Measurements from ENCODE around the gene PECR. TPM values are rescaled to one million over a fixed set of nuclear protein-coding genes. Genes with fewer than 3 reads are reported as not detected.
A peak's percentile ranks its signal among the peaks of the same experiment; 100 is the strongest.
"Not testable (repeated sequence)": the region's sequence is repeated elsewhere in the genome, so short reads cannot be mapped to it uniquely, and the experiment has no call there.

Gene PECR
- total RNA-seq, 2 experiments from 2014 or later = 2.3 to 5.3 TPM

- Histone ChIP-seq H2AFZ (ENCODE audit: low read length) (peak overlapping the region; percentile 77), H3K4me2 (ENCODE audit: low read length) (peak overlapping the region; percentile 87), H3K27ac (ENCODE audit: low read depth, low read length, poor library complexity, severe bottlenecking) (peak overlapping the region; percentile 23), H3K4me3 (ENCODE audit: low read depth, low read length, poor library complexity, severe bottlenecking) (peak overlapping the region; percentile 81), H4K20me1 (ENCODE audit: insufficient read depth, low read length) (no peaks in the 10 kb centered on the region), H3K79me2 (ENCODE audit: insufficient read depth, low read depth, low read length) (peaks cover 16% of the 10 kb centered on the region; the same call in 1 of the 2 replicates), H3K4me1 (ENCODE audit: insufficient read depth, low read length, poor library complexity, severe bottlenecking) (peaks cover 50% of the 10 kb centered on the region), H3K9me3 (ENCODE audit: low read length) (no peaks in the 10 kb centered on the region), H3K9me2 (ENCODE audit: insufficient read depth, low read length) (no peaks in the 10 kb centered on the region), H3K36me3 (ENCODE audit: insufficient read depth, low read length) (no peaks in the 10 kb centered on the region)
- POLR2A ChIA-PET = interaction anchor here (0.7 to 1.4 kb wide), 5 partner anchors 8 to 175 kb away, joined by 3 to 6 read pairs (median 3); no protein-coding TSS in a partner anchor
- no TSS peak for BruUV-seq (replicated peaks)
- CTCF ChIA-PET (ENCODE audit: unreplicated experiment) = no interaction called here
- intact Hi-C loops (cut with micrococcal nuclease; ENCODE audit: unreplicated experiment) = loop anchor here (5.0 kb wide), 1 partner anchor 700 kb away; the partner anchor contains the start of gene ATIC
- TF ChIP-seq CTCF (conservative IDR thresholded peaks at IDR 0.05; ENCODE audit: low read length) (no peak), EZH2phosphoT487 (IDR thresholded peaks at IDR 0.05; ENCODE audit: borderline replicate concordance, low read depth, low read length) (no peak)
- DNase-seq (ENCODE audit: low spot score) = no peak
Measured at GRCh38 chr2:216012830-216013079, 68.9 kb downstream of the PECR start.

GRCh38 chr2:216012133-216012829 lies 69.3 kb downstream of the PECR start:
- no peak overlapping the region for H3K27ac ChIP-seq (ENCODE audit: low read depth, low read length, poor library complexity, severe bottlenecking)
- ChIA-PET CTCF (ENCODE audit: unreplicated experiment) (no interaction called here), POLR2A (interaction anchor here (0.6 to 1.4 kb wide), 7 partner anchors 9 to 1188 kb away, joined by 3 to 6 read pairs (median 3); no protein-coding TSS in a partner anchor)
- peak overlapping the region; percentile 77; the same call in 1 of the 2 replicates for H2AFZ ChIP-seq (ENCODE audit: low read length)
- intact Hi-C loops (cut with micrococcal nuclease; ENCODE audit: unreplicated experiment) = loop anchor here (5.0 kb wide), 1 partner anchor 700 kb away; the partner anchor contains the start of gene ATIC
- peak; percentile 7 for DNase-seq (ENCODE audit: low spot score)
- no peaks in the 10 kb centered on the region for H3K9me3 ChIP-seq (ENCODE audit: low read length)
- peaks cover 45% of the 10 kb centered on the region for H3K4me1 ChIP-seq (ENCODE audit: insufficient read depth, low read length, poor library complexity, severe bottlenecking)
- H3K4me2 ChIP-seq (ENCODE audit: low read length) = peak overlapping the region; percentile 87
- H4K20me1 ChIP-seq (ENCODE audit: insufficient read depth, low read length) = no peaks in the 10 kb centered on the region
- TSS peak; percentile 68 for BruUV-seq (replicated peaks)
- H3K36me3 ChIP-seq (ENCODE audit: insufficient read depth, low read length) = no peaks in the 10 kb centered on the region
- TF ChIP-seq CTCF (conservative IDR thresholded peaks at IDR 0.05; ENCODE audit: low read length) (no peak), EZH2phosphoT487 (IDR thresholded peaks at IDR 0.05; ENCODE audit: borderline replicate concordance, low read depth, low read length) (no peak)
- peaks cover 16% of the 10 kb centered on the region; the same call in 1 of the 2 replicates for H3K79me2 ChIP-seq (ENCODE audit: insufficient read depth, low read depth, low read length)
- H3K9me2 ChIP-seq (ENCODE audit: insufficient read depth, low read length) = no peaks in the 10 kb centered on the region
- H3K4me3 ChIP-seq (ENCODE audit: low read depth, low read length, poor library complexity, severe bottlenecking) = peak overlapping the region; percentile 81

DNA sequence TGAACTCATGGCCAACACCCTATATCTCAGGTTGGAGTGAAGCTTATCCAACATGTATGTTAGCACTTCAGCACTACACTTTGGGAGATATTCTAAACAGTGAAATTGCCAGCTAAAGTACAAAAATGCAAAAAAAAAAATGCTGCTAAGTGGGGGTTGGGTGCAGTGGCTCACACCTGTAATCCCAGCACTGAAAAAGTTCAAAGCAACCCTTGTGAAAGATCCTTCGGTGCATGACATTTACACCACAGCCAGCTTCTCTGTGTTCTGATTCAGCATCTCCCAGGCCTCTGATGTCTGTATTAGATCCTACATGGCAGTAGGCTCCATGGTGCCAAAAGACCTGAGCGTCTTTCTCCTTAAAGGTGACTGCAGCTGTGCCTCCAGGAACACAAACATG lies 72.4 kb downstream of the PECR start:
- H3K36me3 ChIP-seq (ENCODE audit: insufficient read depth, low read length); H3K9me3 ChIP-seq (ENCODE audit: low read length); H4K20me1 ChIP-seq (ENCODE audit: insufficient read depth, low read length); H2AFZ ChIP-seq (ENCODE audit: low read length); POLR2A ChIA-PET; intact Hi-C loops (cut with micrococcal nuclease; ENCODE audit: unreplicated experiment); CTCF ChIA-PET (ENCODE audit: unreplicated experiment); H3K9me2 ChIP-seq (ENCODE audit: insufficient read depth, low read length); BruUV-seq (replicated peaks); H3K27ac ChIP-seq (ENCODE audit: low read depth, low read length, poor library complexity, severe bottlenecking); DNase-seq (ENCODE audit: low spot score); H3K4me2 ChIP-seq (ENCODE audit: low read length); H3K4me3 ChIP-seq (ENCODE audit: low read depth, low read length, poor library complexity, severe bottlenecking): not testable (repeated sequence)
- Histone ChIP-seq H3K79me2 (ENCODE audit: insufficient read depth, low read depth, low read length) (peaks cover 16% of the 10 kb centered on the region; the same call in 1 of the 2 replicates), H3K4me1 (ENCODE audit: insufficient read depth, low read length, poor library complexity, severe bottlenecking) (peaks cover 19% of the 10 kb centered on the region)
